Neural progenitor cell (in vitro differentiated cells): Measurements from ENCODE around the gene ABHD14A.

Experiments used
- CTCF ChIP-seq: fragments of 200-600 bp; sonication (generic); IDR thresholded peaks from 2 replicates; pipeline ENCODE4 v1.5.1; 2017; ENCODE audit warnings: antibody characterized with exemption, mild to moderate bottlenecking
- EZH2 ChIP-seq: fragments of 200-600 bp; sonication (generic); IDR thresholded peaks from 2 replicates; pipeline ENCODE4 v1.6.1; 2017; ENCODE audit warnings: antibody characterized with exemption, mild to moderate bottlenecking, moderate library complexity

DNA sequence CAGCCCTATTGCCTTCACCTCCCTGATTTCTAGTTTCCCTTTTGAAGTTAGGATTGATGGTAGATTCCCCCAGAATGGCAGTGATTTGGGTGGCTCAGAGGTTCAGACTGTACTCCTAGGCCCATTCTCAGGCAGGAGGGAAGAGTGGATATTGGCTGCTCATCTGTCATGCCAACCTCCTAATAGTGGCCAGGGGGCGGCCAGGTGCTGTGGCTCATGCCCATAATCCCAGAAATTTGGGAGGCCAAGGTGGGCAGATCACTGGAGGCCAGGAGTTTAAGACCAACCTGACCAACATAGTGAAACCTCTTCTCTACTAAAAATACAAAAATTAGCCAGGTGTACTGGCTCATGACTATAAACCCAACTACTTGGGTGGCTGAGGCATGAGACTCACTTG is 44.4 kb upstream of the ABHD14A start:
- TF ChIP-seq EZH2 (no peak), CTCF (no peak)
